Natural killer cell (primary cell): ENCODE data around the gene EGFR. TPM values are rescaled to one million over a fixed set of nuclear protein-coding genes. Genes with fewer than 3 reads are reported as not detected.

Source experiments
- ATAC-seq, 3 donors: fragments of 150-1000 bp in 2 of 3; fragments of 200-7000 bp in 1 of 3; cut with Tn5 transposase; 1 replicate in 1 of 3; 2 replicates in 2 of 3; pipeline ENCODE4 v1.10.0; 2021; ENCODE audit warnings: mild to moderate bottlenecking in 2 of 3, moderate library complexity in 2 of 3
- DNase-seq, 2 donors: peaks; one replicate each; pipeline versions ENCODE4 v3.0.0 to v3.0.0-alpha.2; 2013 to 2021; ENCODE audit warnings: mixed read lengths in 1 of 2
- H3K27ac ChIP-seq: one replicate; pipeline ENCODE4 v1.5.1; 2013; ENCODE audit warnings: mild to moderate bottlenecking, low read length
- H3K27me3 ChIP-seq: one replicate; pipeline ENCODE4 v1.6.1; 2013; ENCODE audit warnings: low read length; ENCODE audit not compliant: control insufficient read depth, insufficient read depth
- H3K36me3 ChIP-seq: one replicate; pipeline ENCODE4 v1.6.1; 2013; ENCODE audit warnings: low read length; ENCODE audit not compliant: control insufficient read depth, insufficient read depth
- H3K4me1 ChIP-seq: one replicate; pipeline ENCODE4 v1.6.1; 2013; ENCODE audit warnings: low read length; ENCODE audit not compliant: control insufficient read depth, insufficient read depth
- H3K4me3 ChIP-seq: one replicate; pipeline ENCODE4 v1.5.1; 2013; ENCODE audit warnings: low read length
- H3K9me3 ChIP-seq: one replicate; pipeline ENCODE4 v1.6.1; 2013; ENCODE audit warnings: low read length; ENCODE audit not compliant: control insufficient read depth, insufficient read depth
- H3K27ac Mint-ChIP-seq, 2 donors: one replicate each; pipeline ENCODE4 v1.8.0; 2022; ENCODE audit warnings: mild to moderate bottlenecking in 2 of 2, mixed read lengths in 2 of 2, moderate library complexity in 1 of 2
- H3K27me3 Mint-ChIP-seq, 2 donors: one replicate each; pipeline ENCODE4 v1.8.0; 2022; ENCODE audit warnings: low read depth in 2 of 2, mixed read lengths in 2 of 2
- H3K36me3 Mint-ChIP-seq: one replicate; pipeline ENCODE4 v1.8.0; 2022; ENCODE audit warnings: mixed read lengths
- H3K4me1 Mint-ChIP-seq, 2 donors: one replicate each; pipeline ENCODE4 v1.8.0; 2022; ENCODE audit warnings: mixed read lengths in 2 of 2
- H3K4me3 Mint-ChIP-seq: one replicate; pipeline ENCODE4 v1.8.0; 2022; ENCODE audit warnings: mild to moderate bottlenecking, moderate library complexity, mixed read lengths
- H3K9me3 Mint-ChIP-seq, 2 donors: one replicate each; pipeline ENCODE4 v1.8.0; 2022; ENCODE audit warnings: mixed read lengths in 2 of 2
- WGBS: methylation state at CpG from one replicate; pipeline ENCODE4 v1.1.7; 2013; ENCODE audit warnings: missing lambda C conversion rate; ENCODE audit not compliant: insufficient coverage; 5-methylcytosine and 5-hydroxymethylcytosine counted together
- intact Hi-C: fragments of 100-400 bp; cut with micrococcal nuclease; formaldehyde crosslinking; loops from one replicate; pipeline ENCODE4 v1.14.2; 2022
- total RNA-seq, 4 donors: library from RNA; stranded (reverse); fragments of 120-200 nt in 1 of 4; gene quantifications; one replicate each; pipeline versions ENCODE4 v1.2.3 to v1.2.4, GENCODE V29; 2013 to 2022
- TF ChIP-seq, protein P1 (sequence below): fragments of 200-600 bp; IDR thresholded peaks from one replicate; pipeline ENCODE4 v1.8.0; 2022; ENCODE audit warnings: antibody characterized with exemption

The EGFR gene
- total RNA-seq, 3 donors from 2014 or later (not counting 1 experiment from before 2014, with no cell fraction given), result not detected

DNA sequence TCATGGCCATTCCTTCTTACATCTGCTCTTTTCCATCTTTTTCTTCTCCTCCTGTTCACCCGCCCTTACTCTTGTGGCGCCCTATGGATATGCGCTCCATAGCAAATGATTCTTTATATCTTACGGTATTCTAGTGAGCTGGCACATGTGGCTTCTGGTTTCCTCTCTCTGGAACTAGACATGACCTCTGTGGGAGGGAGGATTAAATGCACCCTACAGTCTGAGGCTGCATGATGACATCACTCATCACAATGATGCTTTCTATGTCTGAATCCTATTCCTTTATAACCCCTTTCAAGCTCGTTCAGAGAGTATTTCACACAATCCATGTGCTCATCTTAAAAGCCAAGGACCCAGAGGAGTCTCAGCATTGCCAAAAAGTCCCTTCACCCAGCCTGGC, 153.3 kb downstream of the EGFR start:
- Histone ChIP-seq H3K9me3 (peaks cover 5% of the 10 kb centered on the region), H3K27me3 (no peaks in the 10 kb centered on the region), H3K4me1 (no peaks in the 10 kb centered on the region), H3K4me3 (no peak overlapping the region), H3K36me3 (no peaks in the 10 kb centered on the region), H3K27ac (no peak overlapping the region)
- WGBS, result 89% methylated on average over 5 of the region's 5 CpGs
- peaks cover 0 to 9% of the 10 kb centered on the region in 2 donors for H3K4me1 Mint-ChIP-seq
- H3K36me3 Mint-ChIP-seq, result no peaks in the 10 kb centered on the region
- no peak overlapping the region for H3K27ac Mint-ChIP-seq
- peaks cover 13 to 18% of the 10 kb centered on the region in 2 donors for H3K27me3 Mint-ChIP-seq
- intact Hi-C loops, result no loop called here
- TF ChIP-seq, protein P1, sequence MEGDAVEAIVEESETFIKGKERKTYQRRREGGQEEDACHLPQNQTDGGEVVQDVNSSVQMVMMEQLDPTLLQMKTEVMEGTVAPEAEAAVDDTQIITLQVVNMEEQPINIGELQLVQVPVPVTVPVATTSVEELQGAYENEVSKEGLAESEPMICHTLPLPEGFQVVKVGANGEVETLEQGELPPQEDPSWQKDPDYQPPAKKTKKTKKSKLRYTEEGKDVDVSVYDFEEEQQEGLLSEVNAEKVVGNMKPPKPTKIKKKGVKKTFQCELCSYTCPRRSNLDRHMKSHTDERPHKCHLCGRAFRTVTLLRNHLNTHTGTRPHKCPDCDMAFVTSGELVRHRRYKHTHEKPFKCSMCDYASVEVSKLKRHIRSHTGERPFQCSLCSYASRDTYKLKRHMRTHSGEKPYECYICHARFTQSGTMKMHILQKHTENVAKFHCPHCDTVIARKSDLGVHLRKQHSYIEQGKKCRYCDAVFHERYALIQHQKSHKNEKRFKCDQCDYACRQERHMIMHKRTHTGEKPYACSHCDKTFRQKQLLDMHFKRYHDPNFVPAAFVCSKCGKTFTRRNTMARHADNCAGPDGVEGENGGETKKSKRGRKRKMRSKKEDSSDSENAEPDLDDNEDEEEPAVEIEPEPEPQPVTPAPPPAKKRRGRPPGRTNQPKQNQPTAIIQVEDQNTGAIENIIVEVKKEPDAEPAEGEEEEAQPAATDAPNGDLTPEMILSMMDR, result no peak
- H3K9me3 Mint-ChIP-seq, result peaks cover 3 to 4% of the 10 kb centered on the region in 2 donors
- no peak for DNase-seq
- ATAC-seq, result no peak
- H3K4me3 Mint-ChIP-seq, result no peak overlapping the region

DNA sequence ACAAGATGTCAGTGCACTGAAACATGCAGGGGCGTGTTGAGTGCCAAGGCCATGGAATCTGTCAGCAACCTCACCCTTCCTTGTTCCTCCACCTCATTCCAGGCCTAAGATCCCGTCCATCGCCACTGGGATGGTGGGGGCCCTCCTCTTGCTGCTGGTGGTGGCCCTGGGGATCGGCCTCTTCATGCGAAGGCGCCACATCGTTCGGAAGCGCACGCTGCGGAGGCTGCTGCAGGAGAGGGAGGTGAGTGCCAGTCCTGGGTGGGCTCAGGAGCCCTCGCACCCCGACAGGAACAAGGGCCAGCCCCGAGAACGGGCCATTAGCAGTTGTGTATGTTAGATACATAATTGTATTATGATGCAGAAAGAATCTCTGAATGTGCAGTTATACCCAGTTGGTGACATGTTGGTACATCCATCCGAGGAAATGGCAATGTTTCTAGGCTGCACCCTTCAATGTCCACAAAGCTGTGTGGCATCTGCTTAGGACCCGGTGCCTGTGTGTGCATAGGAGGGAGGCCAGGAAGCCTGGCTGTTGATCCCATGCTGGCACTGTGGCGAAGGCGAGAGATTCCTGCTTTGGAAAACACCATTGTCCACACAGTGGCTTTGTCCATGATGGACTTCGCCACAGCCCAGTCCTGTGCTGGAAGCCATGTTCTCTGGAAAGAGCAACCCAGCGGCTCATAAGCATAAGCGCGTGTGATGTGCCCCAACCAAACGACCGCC, 154.2 kb downstream of the EGFR start:
- intact Hi-C loops, result no loop called here
- TF ChIP-seq, protein P1, result no peak
- Histone ChIP-seq H3K27ac (no peak overlapping the region), H3K4me1 (no peaks in the 10 kb centered on the region), H3K36me3 (no peaks in the 10 kb centered on the region), H3K27me3 (no peaks in the 10 kb centered on the region), H3K4me3 (no peak overlapping the region), H3K9me3 (no peaks in the 10 kb centered on the region)
- WGBS, result 91% methylated on average over 25 of the region's 25 CpGs
- H3K27ac Mint-ChIP-seq, result no peak overlapping the region
- DNase-seq (no peak), ATAC-seq (no peak)
- no peaks in the 10 kb centered on the region for H3K36me3 Mint-ChIP-seq
- peaks cover 13 to 18% of the 10 kb centered on the region in 2 donors for H3K27me3 Mint-ChIP-seq
- peaks cover 0 to 2% of the 10 kb centered on the region in 2 donors for H3K9me3 Mint-ChIP-seq
- H3K4me3 Mint-ChIP-seq, result no peak overlapping the region
- H3K4me1 Mint-ChIP-seq, result peaks cover 0 to 4% of the 10 kb centered on the region in 2 donors

DNA sequence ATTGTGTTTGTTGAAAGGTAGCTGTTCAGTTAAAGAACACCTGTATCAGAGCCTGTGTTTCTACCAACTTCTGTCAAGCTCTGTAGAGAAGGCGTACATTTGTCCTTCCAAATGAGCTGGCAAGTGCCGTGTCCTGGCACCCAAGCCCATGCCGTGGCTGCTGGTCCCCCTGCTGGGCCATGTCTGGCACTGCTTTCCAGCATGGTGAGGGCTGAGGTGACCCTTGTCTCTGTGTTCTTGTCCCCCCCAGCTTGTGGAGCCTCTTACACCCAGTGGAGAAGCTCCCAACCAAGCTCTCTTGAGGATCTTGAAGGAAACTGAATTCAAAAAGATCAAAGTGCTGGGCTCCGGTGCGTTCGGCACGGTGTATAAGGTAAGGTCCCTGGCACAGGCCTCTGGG, 154.9 kb downstream of the EGFR start:
- intact Hi-C loops, result no loop called here
- ATAC-seq, result no peak
- 95% methylated on average over 7 of the region's 7 CpGs for WGBS
- Mint-ChIP-seq H3K27me3 (peaks cover 13 to 18% of the 10 kb centered on the region in 2 donors), H3K4me3 (no peak overlapping the region), H3K9me3 (no peaks in the 10 kb centered on the region), H3K27ac (no peak overlapping the region), H3K4me1 (peaks cover 0 to 4% of the 10 kb centered on the region in 2 donors), H3K36me3 (no peaks in the 10 kb centered on the region)
- H3K36me3 ChIP-seq, result no peaks in the 10 kb centered on the region
- no peak overlapping the region for H3K27ac ChIP-seq
- H3K27me3 ChIP-seq, result no peaks in the 10 kb centered on the region
- no peaks in the 10 kb centered on the region for H3K4me1 ChIP-seq
- DNase-seq, result no peak
- H3K9me3 ChIP-seq, result no peaks in the 10 kb centered on the region
- TF ChIP-seq, protein P1, result no peak
- no peak overlapping the region for H3K4me3 ChIP-seq

DNA sequence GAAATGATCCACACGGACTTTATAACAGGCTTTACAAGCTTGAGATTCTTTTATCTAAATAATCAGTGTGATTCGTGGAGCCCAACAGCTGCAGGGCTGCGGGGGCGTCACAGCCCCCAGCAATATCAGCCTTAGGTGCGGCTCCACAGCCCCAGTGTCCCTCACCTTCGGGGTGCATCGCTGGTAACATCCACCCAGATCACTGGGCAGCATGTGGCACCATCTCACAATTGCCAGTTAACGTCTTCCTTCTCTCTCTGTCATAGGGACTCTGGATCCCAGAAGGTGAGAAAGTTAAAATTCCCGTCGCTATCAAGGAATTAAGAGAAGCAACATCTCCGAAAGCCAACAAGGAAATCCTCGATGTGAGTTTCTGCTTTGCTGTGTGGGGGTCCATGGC, 155.6 kb downstream of the EGFR start:
- no peak overlapping the region for H3K4me3 Mint-ChIP-seq
- no peaks in the 10 kb centered on the region for H3K9me3 Mint-ChIP-seq
- no peak overlapping the region for H3K4me3 ChIP-seq
- no peak overlapping the region for H3K27ac Mint-ChIP-seq
- WGBS, result 93% methylated on average over 12 of the region's 12 CpGs
- no peaks in the 10 kb centered on the region for H3K27me3 ChIP-seq
- peaks cover 0 to 4% of the 10 kb centered on the region in 2 donors for H3K4me1 Mint-ChIP-seq
- DNase-seq (no peak), ATAC-seq (no peak)
- TF ChIP-seq, protein P1, result no peak
- H3K4me1 ChIP-seq, result no peaks in the 10 kb centered on the region
- peaks cover 13 to 18% of the 10 kb centered on the region in 2 donors for H3K27me3 Mint-ChIP-seq
- no peaks in the 10 kb centered on the region for H3K9me3 ChIP-seq
- intact Hi-C loops, result no loop called here
- no peaks in the 10 kb centered on the region for H3K36me3 ChIP-seq
- no peaks in the 10 kb centered on the region for H3K36me3 Mint-ChIP-seq
- H3K27ac ChIP-seq, result no peak overlapping the region
